Neutrophil (primary cell): Measurements from ENCODE around the gene FEN1.

Experiments used
- H3K27ac ChIP-seq: fragments of 200-600 bp; sonication (generic); 2 replicates; pipeline ENCODE4 v1.5.1; 2016; ENCODE audit warnings: mild to moderate bottlenecking, moderate library complexity
- H3K27me3 ChIP-seq: fragments of 200-600 bp; sonication (generic); 2 replicates; pipeline ENCODE4 v1.6.0; 2016; ENCODE audit warnings: mild to moderate bottlenecking
- H3K36me3 ChIP-seq: fragments of 200-600 bp; sonication (generic); 2 replicates; pipeline ENCODE4 v1.5.1; 2017
- H3K4me1 ChIP-seq, 2 experiments: fragments of 200-600 bp in 1 of 2; sonication (generic) in 1 of 2; 1 replicate in 1 of 2; 2 replicates in 1 of 2; pipeline versions ENCODE4 v1.5.1 to v1.6.1; 2013 to 2016; ENCODE audit warnings: low read depth in 1 of 2, low read length in 1 of 2, mild to moderate bottlenecking in 1 of 2, moderate library complexity in 1 of 2; ENCODE audit not compliant: control insufficient read depth in 1 of 2, insufficient read depth in 1 of 2
- H3K4me3 ChIP-seq, 2 experiments: fragments of 200-600 bp in 1 of 2; sonication (generic) in 1 of 2; 1 replicate in 1 of 2; 2 replicates in 1 of 2; pipeline ENCODE4 v1.5.1; 2013 to 2016; ENCODE audit warnings: low read depth in 1 of 2, low read length in 1 of 2, mild to moderate bottlenecking in 1 of 2, moderate library complexity in 1 of 2
- H3K9me3 ChIP-seq: fragments of 200-600 bp; sonication (generic); 2 replicates; pipeline ENCODE4 v1.5.1; 2016
- TF ChIP-seq, protein P1 (sequence below): fragments of 200-600 bp; sonication (generic); IDR thresholded peaks from 2 replicates; pipeline ENCODE4 v1.5.1; 2016; ENCODE audit warnings: antibody characterized with exemption

FEN1 gene

DNA sequence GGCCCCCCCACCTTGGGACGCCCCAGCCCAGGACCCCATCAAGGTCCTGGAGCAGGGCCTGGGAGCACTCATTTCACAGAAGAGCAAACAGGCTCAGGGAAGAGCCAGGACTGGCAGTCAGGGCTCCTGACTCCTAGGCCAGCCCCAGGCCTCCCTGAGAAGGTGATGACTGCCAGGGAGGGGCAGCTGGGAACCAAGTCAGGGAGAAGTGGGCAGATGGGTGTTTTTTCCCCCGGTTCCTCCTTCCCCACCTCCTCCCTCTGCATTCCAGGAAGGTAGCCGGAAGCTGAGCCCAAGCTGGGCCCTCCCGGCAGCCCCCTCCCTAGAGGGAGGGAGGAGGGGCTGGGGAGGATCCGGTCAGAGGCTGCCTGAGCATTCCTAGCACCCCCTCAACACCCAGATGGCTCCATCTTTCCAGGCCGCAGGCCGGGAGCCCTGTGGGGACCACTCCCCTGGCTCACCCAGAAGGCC is 20.7 kb upstream of the FEN1 start:
- H3K9me3 ChIP-seq, result no peaks in the 10 kb centered on the region
- TF ChIP-seq, protein P1, sequence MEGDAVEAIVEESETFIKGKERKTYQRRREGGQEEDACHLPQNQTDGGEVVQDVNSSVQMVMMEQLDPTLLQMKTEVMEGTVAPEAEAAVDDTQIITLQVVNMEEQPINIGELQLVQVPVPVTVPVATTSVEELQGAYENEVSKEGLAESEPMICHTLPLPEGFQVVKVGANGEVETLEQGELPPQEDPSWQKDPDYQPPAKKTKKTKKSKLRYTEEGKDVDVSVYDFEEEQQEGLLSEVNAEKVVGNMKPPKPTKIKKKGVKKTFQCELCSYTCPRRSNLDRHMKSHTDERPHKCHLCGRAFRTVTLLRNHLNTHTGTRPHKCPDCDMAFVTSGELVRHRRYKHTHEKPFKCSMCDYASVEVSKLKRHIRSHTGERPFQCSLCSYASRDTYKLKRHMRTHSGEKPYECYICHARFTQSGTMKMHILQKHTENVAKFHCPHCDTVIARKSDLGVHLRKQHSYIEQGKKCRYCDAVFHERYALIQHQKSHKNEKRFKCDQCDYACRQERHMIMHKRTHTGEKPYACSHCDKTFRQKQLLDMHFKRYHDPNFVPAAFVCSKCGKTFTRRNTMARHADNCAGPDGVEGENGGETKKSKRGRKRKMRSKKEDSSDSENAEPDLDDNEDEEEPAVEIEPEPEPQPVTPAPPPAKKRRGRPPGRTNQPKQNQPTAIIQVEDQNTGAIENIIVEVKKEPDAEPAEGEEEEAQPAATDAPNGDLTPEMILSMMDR, result no peak
- no peak overlapping the region for H3K4me3 ChIP-seq
- H3K27me3 ChIP-seq, result peaks cover 10% of the 10 kb centered on the region
- H3K27ac ChIP-seq, result peak overlapping the region; percentile 39
- H3K4me1 ChIP-seq, result peaks cover 9% of the 10 kb centered on the region in 2 experiments
- H3K36me3 ChIP-seq, result no peaks in the 10 kb centered on the region

DNA sequence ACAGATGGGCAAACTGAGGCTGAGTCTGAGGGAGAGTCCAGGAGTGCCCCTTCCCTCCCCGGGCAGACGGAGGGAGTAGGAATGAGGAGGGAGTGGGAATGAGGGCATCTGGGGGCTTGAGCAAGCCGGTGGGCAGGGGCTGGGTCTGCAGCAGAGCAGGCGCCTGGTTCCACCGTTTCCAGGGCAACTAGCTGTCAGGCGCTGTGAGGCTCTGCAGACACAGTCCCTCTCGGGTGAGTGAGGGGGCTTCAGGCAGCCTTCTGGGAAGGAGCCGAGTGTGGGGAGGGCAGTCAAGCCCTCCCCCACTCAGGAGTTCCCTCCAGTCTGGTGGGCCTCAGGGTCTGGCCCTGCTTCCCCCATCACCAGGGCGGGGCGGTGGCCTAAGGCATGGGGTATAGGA is 19.4 kb upstream of the FEN1 start:
- H3K4me3 ChIP-seq, result no peak overlapping the region
- H3K4me1 ChIP-seq, result peaks cover 15 to 17% of the 10 kb centered on the region in 2 experiments
- peaks cover 23% of the 10 kb centered on the region for H3K27me3 ChIP-seq
- no peaks in the 10 kb centered on the region for H3K36me3 ChIP-seq
- TF ChIP-seq, protein P1, result no peak
- H3K27ac ChIP-seq, result no peak overlapping the region
- H3K9me3 ChIP-seq, result no peaks in the 10 kb centered on the region

DNA sequence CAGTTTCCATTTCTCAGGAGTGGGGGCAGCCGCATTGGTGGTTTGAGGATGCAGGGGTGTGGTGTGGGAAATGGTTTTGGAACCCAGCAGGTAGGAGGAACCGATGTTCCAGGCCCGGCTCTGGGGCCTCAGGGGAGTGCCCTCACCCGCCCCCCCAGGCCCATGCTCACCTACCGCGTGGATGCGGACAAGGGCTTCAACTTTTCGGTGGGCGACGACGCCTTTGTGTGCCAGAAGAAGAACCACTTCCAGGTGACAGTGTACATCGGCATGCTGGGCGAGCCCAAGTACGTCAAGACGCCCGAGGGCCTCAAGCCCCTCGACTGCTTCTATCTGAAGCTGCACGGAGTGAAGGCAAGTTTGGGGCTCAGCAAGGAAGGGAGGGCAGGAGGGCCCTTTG is 18.9 kb upstream of the FEN1 start:
- H3K27me3 ChIP-seq, result peaks cover 26% of the 10 kb centered on the region
- no peaks in the 10 kb centered on the region for H3K36me3 ChIP-seq
- TF ChIP-seq, protein P1, result no peak
- no peak overlapping the region for H3K4me3 ChIP-seq
- H3K27ac ChIP-seq, result no peak overlapping the region
- H3K4me1 ChIP-seq, result peaks cover 15 to 17% of the 10 kb centered on the region in 2 experiments
- H3K9me3 ChIP-seq, result no peaks in the 10 kb centered on the region

DNA sequence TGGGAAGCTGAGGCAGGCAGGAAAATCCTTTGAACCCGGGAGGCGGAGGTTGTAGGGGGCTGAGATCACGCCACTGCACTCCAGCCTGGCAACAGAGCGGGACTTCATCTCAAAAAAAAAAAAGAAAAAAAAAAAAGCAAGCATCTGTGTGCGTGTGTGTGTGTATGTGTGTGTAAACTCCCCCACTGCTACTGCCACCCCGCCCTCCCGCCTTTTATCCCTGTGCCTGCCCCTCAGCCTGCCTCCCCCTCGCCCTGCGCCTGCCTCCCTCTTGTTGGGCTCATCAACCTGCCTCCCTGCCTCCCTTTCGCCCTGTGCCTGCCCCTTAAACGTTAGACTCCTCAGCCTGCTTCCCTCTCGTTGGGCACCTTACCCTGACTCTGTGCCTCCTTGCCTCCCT is 18.3 kb upstream of the FEN1 start:
- Histone ChIP-seq H3K9me3 (no peaks in the 10 kb centered on the region), H3K36me3 (no peaks in the 10 kb centered on the region), H3K4me3 (no peak overlapping the region), H3K27me3 (peaks cover 26% of the 10 kb centered on the region), H3K27ac (no peak overlapping the region), H3K4me1 (peaks cover 15 to 17% of the 10 kb centered on the region in 2 experiments)
- TF ChIP-seq, protein P1, result no peak

DNA sequence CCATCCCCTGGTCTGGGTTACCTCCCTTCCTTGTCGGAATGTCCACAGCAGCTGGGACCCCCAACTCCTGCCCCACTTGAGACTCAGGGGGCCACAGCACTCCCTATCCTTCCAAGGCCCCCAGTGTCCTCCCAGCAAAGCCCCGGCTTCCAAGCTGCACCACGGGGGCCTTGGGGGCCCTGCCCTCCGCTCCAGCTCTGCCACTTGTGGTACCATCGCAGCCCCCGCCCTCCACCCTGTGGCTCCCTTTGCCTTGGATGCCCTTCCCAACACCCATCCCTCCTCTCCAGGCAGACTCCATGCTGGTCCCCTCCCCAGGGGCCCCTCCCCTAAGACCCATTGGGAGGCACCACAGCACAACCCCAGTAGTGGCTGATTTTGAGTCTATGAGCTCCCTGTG is 17.6 kb upstream of the FEN1 start:
- Histone ChIP-seq H3K36me3 (no peaks in the 10 kb centered on the region), H3K4me1 (peaks cover 15 to 17% of the 10 kb centered on the region in 2 experiments), H3K27ac (no peak overlapping the region), H3K27me3 (peaks cover 26% of the 10 kb centered on the region), H3K4me3 (no peak overlapping the region), H3K9me3 (no peaks in the 10 kb centered on the region)
- TF ChIP-seq, protein P1, result no peak
